Ishikawa (cell line): ENCODE data around the gene SNX11.

Experiments used
- CEBPB ChIP-seq: IDR thresholded peaks from 2 replicates; pipeline ENCODE4 v1.6.1; 2012
- CREB1 ChIP-seq: IDR thresholded peaks from 2 replicates; pipeline ENCODE4 v1.6.1; 2012; ENCODE audit warnings: low read depth
- EP300 ChIP-seq: IDR thresholded peaks from 2 replicates; pipeline ENCODE4 v1.6.1; 2012; ENCODE audit warnings: borderline replicate concordance
- FOXM1 ChIP-seq: IDR thresholded peaks from 2 replicates; pipeline ENCODE4 v1.6.1; 2012; ENCODE audit warnings: low read depth, borderline replicate concordance
- NFIC ChIP-seq: IDR thresholded peaks from 2 replicates; pipeline ENCODE4 v1.6.1; 2012
- ZBTB7A ChIP-seq: IDR thresholded peaks from 2 replicates; pipeline ENCODE4 v1.6.1; 2012; ENCODE audit warnings: low read depth

- TF ChIP-seq CREB1 (no peak), CEBPB (no peak), EP300 (no peak), FOXM1 (no peak), NFIC (no peak), ZBTB7A (no peak)
Measured at GRCh38 chr17:48162306-48162934, 54.9 kb downstream of the SNX11 start.
